ENCODE data around the gene GINS2. TPM values are rescaled to one million over a fixed set of nuclear protein-coding genes. Genes with fewer than 3 reads are reported as not detected.

GINS2 gene
- total and polyA plus RNA-seq, 2 donors (not counting 3 experiments of a cell fraction or from before 2014, with no cell fraction given) = 10.4 to 24.1 TPM

- no peak overlapping the region for H3K4me2 ChIP-seq (ENCODE audit: insufficient read depth, low read length)
- CTCF ChIA-PET = interaction anchor here (1.0 to 5.7 kb wide), 2 partner anchors 8 to 11 kb away, joined by 3 to 32 read pairs; no protein-coding TSS in a partner anchor
- H3K27ac ChIP-seq (ENCODE audit: insufficient read depth, low read depth, low read length) = no peak overlapping the region
- dilution Hi-C loops (cut with MboI; ENCODE audit: extremely low pct_ligation_motif_present, low sequenced_read_pairs) (no loop called here), intact Hi-C loops (cut with micrococcal nuclease) (no loop called here)
- no peak overlapping the region for H2AFZ ChIP-seq (ENCODE audit: low read depth, low read length)
- DNase-seq (ENCODE audit: low read depth, low spot score) (no peak), FAIRE-seq (no peak)
- TF ChIP-seq GATA2 (IDR thresholded peaks at IDR 0.05; ENCODE audit: insufficient read depth, insufficient read length, low read depth, low read length) (no peak), POLR2A (IDR thresholded peaks at IDR 0.05; ENCODE audit: low read depth, low read length) (no peak), FOS (IDR thresholded peaks at IDR 0.05; ENCODE audit: borderline replicate concordance, insufficient read depth, low read length) (no peak), MYC (IDR thresholded peaks at IDR 0.05; ENCODE audit: low read depth, low read length) (no peak)
- TF ChIP-seq, protein P1, sequence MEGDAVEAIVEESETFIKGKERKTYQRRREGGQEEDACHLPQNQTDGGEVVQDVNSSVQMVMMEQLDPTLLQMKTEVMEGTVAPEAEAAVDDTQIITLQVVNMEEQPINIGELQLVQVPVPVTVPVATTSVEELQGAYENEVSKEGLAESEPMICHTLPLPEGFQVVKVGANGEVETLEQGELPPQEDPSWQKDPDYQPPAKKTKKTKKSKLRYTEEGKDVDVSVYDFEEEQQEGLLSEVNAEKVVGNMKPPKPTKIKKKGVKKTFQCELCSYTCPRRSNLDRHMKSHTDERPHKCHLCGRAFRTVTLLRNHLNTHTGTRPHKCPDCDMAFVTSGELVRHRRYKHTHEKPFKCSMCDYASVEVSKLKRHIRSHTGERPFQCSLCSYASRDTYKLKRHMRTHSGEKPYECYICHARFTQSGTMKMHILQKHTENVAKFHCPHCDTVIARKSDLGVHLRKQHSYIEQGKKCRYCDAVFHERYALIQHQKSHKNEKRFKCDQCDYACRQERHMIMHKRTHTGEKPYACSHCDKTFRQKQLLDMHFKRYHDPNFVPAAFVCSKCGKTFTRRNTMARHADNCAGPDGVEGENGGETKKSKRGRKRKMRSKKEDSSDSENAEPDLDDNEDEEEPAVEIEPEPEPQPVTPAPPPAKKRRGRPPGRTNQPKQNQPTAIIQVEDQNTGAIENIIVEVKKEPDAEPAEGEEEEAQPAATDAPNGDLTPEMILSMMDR (IDR thresholded peaks at IDR 0.05; ENCODE audit: extremely low read depth in 1 of 2, insufficient read depth in 1 of 2, low read depth in 1 of 2, low read length in 2 of 2) = no peak
- H3K9me3 ChIP-seq (replicated peaks; ENCODE audit: control insufficient read depth, insufficient read depth, low read length) = no peaks in the 10 kb centered on the region
- H3K9ac ChIP-seq (replicated peaks; ENCODE audit: extremely low read depth, insufficient read depth, low read length) = no peak overlapping the region
- H3K36me3 ChIP-seq (ENCODE audit: control insufficient read depth in 2 of 2, extremely low read depth in 1 of 2, insufficient read depth in 2 of 2, low read length in 2 of 2) = no peaks in the 10 kb centered on the region
- no peak overlapping the region for H3K4me3 ChIP-seq (replicated peaks in 1 of 3; ENCODE audit: insufficient read depth in 1 of 3, low read depth in 1 of 3, low read length in 3 of 3)
- H3K4me1 ChIP-seq (ENCODE audit: control insufficient read depth, extremely low read depth, insufficient read depth, low read length) = no peaks in the 10 kb centered on the region
- POLR2A ChIA-PET = no interaction called here
- H3K79me2 ChIP-seq (ENCODE audit: control insufficient read depth, insufficient read depth, low read length) = no peaks in the 10 kb centered on the region
- H4K20me1 ChIP-seq (replicated peaks; ENCODE audit: control insufficient read depth, extremely low read depth, insufficient read depth, low read length) = no peaks in the 10 kb centered on the region
- no TSS peak for BruUV-seq (replicated peaks)
- no peaks in the 10 kb centered on the region for H3K9me1 ChIP-seq (replicated peaks; ENCODE audit: control insufficient read depth, extremely low read depth, insufficient read depth, low read length)
- no peaks in the 10 kb centered on the region for H3K27me3 ChIP-seq (ENCODE audit: control insufficient read depth in 2 of 2, insufficient read depth in 2 of 2, low read length in 2 of 2)
These were observed 61.1 kb downstream of the GINS2 start for GRCh38 chr16:85627526-85628264.

DNA sequence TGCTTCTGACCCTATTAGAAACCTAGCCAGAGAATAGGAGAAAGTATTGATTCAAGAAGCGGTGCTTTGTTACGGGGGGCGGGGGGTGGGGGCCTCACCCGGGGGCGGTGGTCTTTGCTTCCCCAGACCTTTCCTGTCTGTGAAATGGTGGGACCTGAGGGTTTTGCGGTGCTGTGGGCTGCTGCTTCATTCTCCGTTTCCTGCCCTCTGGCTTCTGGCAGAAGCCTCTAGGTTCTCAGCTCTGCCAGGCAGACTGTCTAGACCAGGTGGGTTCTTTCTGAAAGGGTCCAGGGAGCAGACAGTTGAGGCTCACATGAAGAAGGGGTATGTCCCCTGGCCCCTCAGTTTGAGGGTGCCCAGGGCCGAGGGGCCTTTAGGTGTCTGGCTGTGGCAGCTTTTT, 61.7 kb downstream of the GINS2 start:
- Histone ChIP-seq H3K27ac (ENCODE audit: insufficient read depth, low read depth, low read length) (no peak overlapping the region), H3K4me1 (ENCODE audit: control insufficient read depth, extremely low read depth, insufficient read depth, low read length) (no peaks in the 10 kb centered on the region), H3K79me2 (ENCODE audit: control insufficient read depth, insufficient read depth, low read length) (no peaks in the 10 kb centered on the region), H3K9me1 (replicated peaks; ENCODE audit: control insufficient read depth, extremely low read depth, insufficient read depth, low read length) (no peaks in the 10 kb centered on the region), H3K9ac (replicated peaks; ENCODE audit: extremely low read depth, insufficient read depth, low read length) (no peak overlapping the region), H2AFZ (ENCODE audit: low read depth, low read length) (no peak overlapping the region), H3K4me3 (replicated peaks in 1 of 3; ENCODE audit: insufficient read depth in 1 of 3, low read depth in 1 of 3, low read length in 3 of 3) (no peak overlapping the region), H3K27me3 (ENCODE audit: control insufficient read depth in 2 of 2, insufficient read depth in 2 of 2, low read length in 2 of 2) (no peaks in the 10 kb centered on the region), H3K9me3 (replicated peaks; ENCODE audit: control insufficient read depth, insufficient read depth, low read length) (no peaks in the 10 kb centered on the region), H3K36me3 (ENCODE audit: control insufficient read depth in 2 of 2, extremely low read depth in 1 of 2, insufficient read depth in 2 of 2, low read length in 2 of 2) (no peaks in the 10 kb centered on the region), H3K4me2 (ENCODE audit: insufficient read depth, low read length) (no peak overlapping the region), H4K20me1 (replicated peaks; ENCODE audit: control insufficient read depth, extremely low read depth, insufficient read depth, low read length) (no peaks in the 10 kb centered on the region)
- intact Hi-C loops (cut with micrococcal nuclease) = no loop called here
- BruUV-seq (replicated peaks) = no TSS peak
- FAIRE-seq (no peak), DNase-seq (ENCODE audit: low read depth, low spot score) (no peak)
- ChIA-PET POLR2A (no interaction called here), CTCF (interaction anchor here (1.0 to 5.7 kb wide), 2 partner anchors 8 to 11 kb away, joined by 3 to 32 read pairs; no protein-coding TSS in a partner anchor)
- dilution Hi-C loops (cut with MboI; ENCODE audit: extremely low pct_ligation_motif_present, low sequenced_read_pairs) = no loop called here
- TF ChIP-seq, protein P1 (IDR thresholded peaks at IDR 0.05; ENCODE audit: extremely low read depth in 1 of 2, insufficient read depth in 1 of 2, low read depth in 1 of 2, low read length in 2 of 2) = no peak
- TF ChIP-seq, protein P2, sequence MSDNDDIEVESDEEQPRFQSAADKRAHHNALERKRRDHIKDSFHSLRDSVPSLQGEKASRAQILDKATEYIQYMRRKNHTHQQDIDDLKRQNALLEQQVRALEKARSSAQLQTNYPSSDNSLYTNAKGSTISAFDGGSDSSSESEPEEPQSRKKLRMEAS (IDR thresholded peaks at IDR 0.05; ENCODE audit: insufficient read depth, insufficient read length) = no peak
- TF ChIP-seq POLR2AphosphoS5 (IDR thresholded peaks at IDR 0.05; ENCODE audit: insufficient read depth, low read depth, low read length) (no peak), GATA2 (IDR thresholded peaks at IDR 0.05; ENCODE audit: insufficient read depth, insufficient read length, low read depth, low read length) (no peak), FOS (IDR thresholded peaks at IDR 0.05; ENCODE audit: borderline replicate concordance, insufficient read depth, low read length) (no peak), JUN (IDR thresholded peaks at IDR 0.05; ENCODE audit: borderline replicate concordance, insufficient read depth, insufficient read length, low read depth) (no peak), EZH2 (IDR thresholded peaks at IDR 0.05; ENCODE audit: borderline replicate concordance, low read depth, low read length, severe bottlenecking) (no peak), MYC (IDR thresholded peaks at IDR 0.05; ENCODE audit: low read depth, low read length) (no peak), POLR2A (IDR thresholded peaks at IDR 0.05; ENCODE audit: low read depth, low read length) (no peak)

Data from endothelial cell of umbilical vein (primary cell).